Trophoblast cell (in vitro differentiated cells and primary cell): ENCODE results near the gene ARID3B.

ENCODE experiments used
- DNase-seq, 2 donors: peaks; one replicate each; pipeline ENCODE4 v3.0.0-alpha.2; 2016
- H2AFZ ChIP-seq: 2 replicates; pipeline ENCODE4 v1.6.1; 2013; ENCODE audit warnings: low read length, moderate library complexity, mild to moderate bottlenecking; ENCODE audit not compliant: insufficient read depth, poor library complexity
- H2AK5ac ChIP-seq: 2 replicates; pipeline ENCODE4 v1.6.1; 2013; ENCODE audit warnings: mild to moderate bottlenecking, low read length
- H2BK120ac ChIP-seq: 2 replicates; pipeline ENCODE4 v1.6.1; 2013; ENCODE audit warnings: low read length, mild to moderate bottlenecking, moderate library complexity; ENCODE audit not compliant: insufficient read depth, poor library complexity
- H2BK12ac ChIP-seq: 2 replicates; pipeline ENCODE4 v1.6.1; 2013; ENCODE audit warnings: mild to moderate bottlenecking, low read length, moderate library complexity
- H2BK5ac ChIP-seq: 2 replicates; pipeline ENCODE4 v1.6.1; 2013; ENCODE audit warnings: low read length, low read depth, moderate library complexity, mild to moderate bottlenecking; ENCODE audit not compliant: poor library complexity
- H3K14ac ChIP-seq: 2 replicates; pipeline ENCODE4 v1.6.1; 2013; ENCODE audit warnings: mild to moderate bottlenecking, low read length
- H3K18ac ChIP-seq: 2 replicates; pipeline ENCODE4 v1.6.1; 2013; ENCODE audit warnings: mild to moderate bottlenecking, low read length
- H3K23ac ChIP-seq: 2 replicates; pipeline ENCODE4 v1.6.1; 2013; ENCODE audit warnings: low read length
- H3K27ac ChIP-seq: 2 replicates; pipeline ENCODE4 v1.5.1; 2013; ENCODE audit warnings: low read depth, mild to moderate bottlenecking, inconsistent platforms, low read length, moderate library complexity
- H3K27me3 ChIP-seq: 2 replicates; pipeline ENCODE4 v1.6.1; 2013; ENCODE audit warnings: inconsistent platforms, mild to moderate bottlenecking, low read length, moderate library complexity; ENCODE audit not compliant: insufficient read depth
- H3K36me3 ChIP-seq, 2 experiments: 1 replicate in 1 of 2; 2 replicates in 1 of 2; pipeline ENCODE4 v1.6.1; 2013; ENCODE audit warnings: low read length in 2 of 2, mild to moderate bottlenecking in 2 of 2, moderate library complexity in 1 of 2; ENCODE audit not compliant: insufficient read depth in 2 of 2, control insufficient read depth in 1 of 2
- H3K4ac ChIP-seq: 2 replicates; pipeline ENCODE4 v1.6.1; 2013; ENCODE audit warnings: low read depth, mild to moderate bottlenecking, low read length, moderate library complexity
- H3K4me1 ChIP-seq, 2 experiments: 1 replicate in 1 of 2; 2 replicates in 1 of 2; pipeline ENCODE4 v1.6.1; 2013; ENCODE audit warnings: low read length in 2 of 2, mild to moderate bottlenecking in 2 of 2, moderate library complexity in 1 of 2; ENCODE audit not compliant: insufficient read depth in 2 of 2, control insufficient read depth in 1 of 2
- H3K4me2 ChIP-seq: 2 replicates; pipeline ENCODE4 v1.6.1; 2013; ENCODE audit warnings: inconsistent platforms, mild to moderate bottlenecking, low read length, moderate library complexity
- H3K4me3 ChIP-seq: 2 replicates; pipeline ENCODE4 v1.5.1; 2013; ENCODE audit warnings: mild to moderate bottlenecking, low read depth, low read length, inconsistent platforms
- H3K79me1 ChIP-seq: one replicate; pipeline ENCODE4 v1.6.1; 2013; ENCODE audit warnings: low read length
- H3K79me2 ChIP-seq: 2 replicates; pipeline ENCODE4 v1.6.1; 2013; ENCODE audit warnings: low read length, mild to moderate bottlenecking; ENCODE audit not compliant: control insufficient read depth, insufficient read depth, poor library complexity
- H3K9ac ChIP-seq: 2 replicates; pipeline ENCODE4 v1.6.1; 2013; ENCODE audit warnings: mild to moderate bottlenecking, low read length
- H3K9me3 ChIP-seq: 2 replicates; pipeline ENCODE4 v1.6.1; 2013; ENCODE audit warnings: low read depth, mild to moderate bottlenecking, control low read depth, inconsistent platforms, low read length; ENCODE audit not compliant: insufficient read depth
- H4K12ac ChIP-seq: 2 replicates; pipeline ENCODE4 v1.6.1; 2013; ENCODE audit warnings: low read depth, mild to moderate bottlenecking, low read length, moderate library complexity
- H4K8ac ChIP-seq: 2 replicates; pipeline ENCODE4 v1.6.1; 2013; ENCODE audit warnings: low read depth, mild to moderate bottlenecking, low read length, moderate library complexity
- H4K91ac ChIP-seq: one replicate; pipeline ENCODE4 v1.6.1; 2013; ENCODE audit warnings: low read depth, mild to moderate bottlenecking, low read length, moderate library complexity
- WGBS: extraction: QIAGEN DNeasy Blood & Tissue Kit; methylation state at CpG from one replicate; pipeline ENCODE4 v1.1.7; 2013; ENCODE audit warnings: missing lambda C conversion rate; ENCODE audit not compliant: insufficient read length, insufficient coverage; ENCODE audit errors: extremely low coverage; 5-methylcytosine and 5-hydroxymethylcytosine counted together

The ARID3B gene

GRCh38 chr15:74636984-74637383 lies 96.0 kb downstream of the ARID3B start:
- Histone ChIP-seq H3K4ac (no peak overlapping the region), H2AFZ (no peak overlapping the region), H3K79me2 (no peaks in the 10 kb centered on the region), H3K36me3 (peaks cover 29 to 47% of the 10 kb centered on the region in 2 experiments), H2BK5ac (no peak overlapping the region), H3K27ac (no peak overlapping the region), H3K18ac (no peak overlapping the region), H4K91ac (no peak overlapping the region), H2AK5ac (no peak overlapping the region), H3K4me3 (no peak overlapping the region), H3K23ac (no peak overlapping the region), H4K12ac (no peak overlapping the region), H3K4me1 (no peaks in the 10 kb centered on the region), H4K8ac (no peak overlapping the region), H3K27me3 (no peaks in the 10 kb centered on the region), H3K9ac (no peak overlapping the region), H3K14ac (no peak overlapping the region), H3K4me2 (no peak overlapping the region), H3K9me3 (no peaks in the 10 kb centered on the region), H2BK120ac (no peak overlapping the region), H2BK12ac (no peak overlapping the region), H3K79me1 (no peaks in the 10 kb centered on the region)
- no peak for DNase-seq
- WGBS, result no CpG with 5 or more reads among the region's 1 CpG

GRCh38 chr15:74641151-74641550 lies 100.1 kb downstream of the ARID3B start:
- H3K36me3 ChIP-seq, result peaks cover 9 to 21% of the 10 kb centered on the region in 2 experiments
- H3K27ac ChIP-seq, result no peak overlapping the region
- H3K4me1 ChIP-seq, result peaks cover 9 to 14% of the 10 kb centered on the region in 2 experiments
- H3K14ac ChIP-seq, result no peak overlapping the region
- H3K9me3 ChIP-seq, result no peaks in the 10 kb centered on the region
- no peak overlapping the region for H2AK5ac ChIP-seq
- no peaks in the 10 kb centered on the region for H3K79me2 ChIP-seq
- no peak overlapping the region for H3K4me2 ChIP-seq
- H4K8ac ChIP-seq, result no peak overlapping the region
- H3K23ac ChIP-seq, result no peak overlapping the region
- H3K79me1 ChIP-seq, result no peaks in the 10 kb centered on the region
- H3K18ac ChIP-seq, result no peak overlapping the region
- DNase-seq, result no peak
- H3K27me3 ChIP-seq, result no peaks in the 10 kb centered on the region
- no peak overlapping the region for H2AFZ ChIP-seq
- no peak overlapping the region for H4K12ac ChIP-seq
- no peak overlapping the region for H2BK12ac ChIP-seq
- no peak overlapping the region for H3K4ac ChIP-seq
- H4K91ac ChIP-seq, result no peak overlapping the region
- H3K4me3 ChIP-seq, result no peak overlapping the region
- H2BK120ac ChIP-seq, result no peak overlapping the region
- WGBS, result no CpG with 5 or more reads among the region's 1 CpG
- no peak overlapping the region for H2BK5ac ChIP-seq
- H3K9ac ChIP-seq, result no peak overlapping the region

GRCh38 chr15:74642348-74642733 lies 101.3 kb downstream of the ARID3B start:
- Histone ChIP-seq H3K4ac (no peak overlapping the region), H2AK5ac (no peak overlapping the region), H2BK12ac (no peak overlapping the region), H2BK120ac (no peak overlapping the region), H3K23ac (no peak overlapping the region), H3K14ac (no peak overlapping the region), H4K91ac (no peak overlapping the region), H2BK5ac (no peak overlapping the region), H3K9ac (no peak overlapping the region), H3K4me2 (peak overlapping the region; percentile 35), H2AFZ (no peak overlapping the region), H3K79me1 (no peaks in the 10 kb centered on the region), H3K4me1 (peaks cover 9 to 14% of the 10 kb centered on the region in 2 experiments), H3K27me3 (no peaks in the 10 kb centered on the region), H3K4me3 (no peak overlapping the region), H3K36me3 (peaks cover 4 to 10% of the 10 kb centered on the region in 2 experiments), H3K18ac (no peak overlapping the region), H3K9me3 (no peaks in the 10 kb centered on the region), H4K8ac (no peak overlapping the region), H3K79me2 (no peaks in the 10 kb centered on the region), H3K27ac (peak overlapping the region; percentile 46), H4K12ac (no peak overlapping the region)
- no CpG with 5 or more reads among the region's 4 CpGs for WGBS
- DNase-seq, result peak; percentile 41 to 66

GRCh38 chr15:74642734-74643664 lies 102.0 kb downstream of the ARID3B start:
- Histone ChIP-seq H3K27ac (peak overlapping the region; percentile 46), H3K27me3 (no peaks in the 10 kb centered on the region), H2BK12ac (no peak overlapping the region), H2BK120ac (no peak overlapping the region), H3K14ac (no peak overlapping the region), H4K12ac (no peak overlapping the region), H3K4me1 (peaks cover 9 to 16% of the 10 kb centered on the region in 2 experiments), H4K8ac (no peak overlapping the region), H3K9me3 (no peaks in the 10 kb centered on the region), H2AFZ (no peak overlapping the region), H3K79me1 (no peaks in the 10 kb centered on the region), H3K4ac (no peak overlapping the region), H3K18ac (no peak overlapping the region), H3K23ac (no peak overlapping the region), H3K36me3 (peaks cover 4 to 9% of the 10 kb centered on the region in 2 experiments), H3K79me2 (no peaks in the 10 kb centered on the region), H4K91ac (no peak overlapping the region), H2AK5ac (no peak overlapping the region), H3K4me3 (no peak overlapping the region), H3K9ac (no peak overlapping the region), H2BK5ac (no peak overlapping the region), H3K4me2 (peak overlapping the region; percentile 35)
- no peak for DNase-seq
- WGBS, result no CpG with 5 or more reads among the region's 11 CpGs
